Measurements from ENCODE around the gene FOXO3. TPM values are rescaled to one million over a fixed set of nuclear protein-coding genes. Genes with fewer than 3 reads are reported as not detected.
A peak's percentile ranks its signal among the peaks of the same experiment; 100 is the strongest.

FOXO3 gene
- total RNA-seq, 1 donor from 2014 or later: 71.4 TPM

DNA sequence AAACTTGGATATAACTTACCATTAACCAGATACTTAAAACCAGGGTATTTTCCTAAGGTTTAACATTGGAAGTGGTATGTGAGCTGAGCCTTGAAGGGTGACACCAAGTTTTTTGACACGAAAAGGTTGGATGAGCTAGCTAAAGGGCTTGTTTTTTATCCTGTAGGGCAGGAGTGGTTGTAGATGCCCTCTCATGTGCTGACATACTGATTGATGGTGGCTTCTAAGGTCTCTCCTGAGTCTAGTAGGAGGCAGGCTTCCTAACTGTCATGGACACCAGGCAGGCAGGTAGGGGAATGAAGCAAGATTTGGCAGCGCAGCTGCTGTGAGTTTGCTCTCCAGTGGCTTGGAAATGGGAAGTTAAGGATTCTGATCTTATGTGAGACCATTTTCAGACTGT is 66.1 kb downstream of the FOXO3 start:
- no peak for DNase-seq (ENCODE audit: low spot score)

DNA sequence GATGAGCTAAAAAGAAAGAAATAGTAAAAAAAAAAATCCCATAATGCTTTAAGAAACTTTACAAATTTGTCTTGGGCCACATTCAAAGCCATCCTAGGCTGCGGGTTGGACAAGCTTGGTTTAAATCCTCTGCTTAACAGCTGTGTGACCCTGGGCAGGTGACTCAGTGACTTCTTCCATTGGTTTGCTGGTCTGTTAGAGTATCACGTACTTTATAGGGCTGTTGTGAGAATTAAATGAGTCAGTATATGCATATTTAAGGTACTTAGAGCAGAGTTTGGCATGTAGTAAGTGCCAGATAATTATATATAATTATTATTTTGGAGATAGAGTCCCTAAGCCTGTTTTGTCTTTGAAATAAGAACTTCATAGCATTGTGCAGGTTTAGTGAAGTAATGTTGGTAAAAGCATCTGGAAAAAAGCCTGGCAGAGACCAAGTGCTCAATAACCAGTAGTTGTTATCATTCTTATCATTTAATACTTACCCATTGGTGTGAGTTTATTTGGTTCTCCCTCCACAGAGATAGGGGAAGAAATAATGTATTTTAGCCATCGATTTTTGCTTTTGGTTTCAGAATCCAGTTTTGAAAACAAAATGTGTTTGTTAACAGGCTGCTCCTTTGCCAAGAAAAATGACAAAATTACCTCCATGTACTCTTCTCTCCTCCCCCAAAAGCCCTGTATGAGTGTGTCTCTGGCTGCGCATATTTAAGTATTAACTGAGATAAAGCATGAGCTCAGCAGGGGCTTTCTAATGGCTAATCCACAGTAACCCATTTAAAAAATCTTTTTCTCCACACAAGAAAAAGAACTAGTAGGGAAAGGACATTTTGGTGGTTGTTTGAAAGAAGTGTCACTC is 67.2 kb downstream of the FOXO3 start:
- DNase-seq (ENCODE audit: low spot score): no peak

DNA sequence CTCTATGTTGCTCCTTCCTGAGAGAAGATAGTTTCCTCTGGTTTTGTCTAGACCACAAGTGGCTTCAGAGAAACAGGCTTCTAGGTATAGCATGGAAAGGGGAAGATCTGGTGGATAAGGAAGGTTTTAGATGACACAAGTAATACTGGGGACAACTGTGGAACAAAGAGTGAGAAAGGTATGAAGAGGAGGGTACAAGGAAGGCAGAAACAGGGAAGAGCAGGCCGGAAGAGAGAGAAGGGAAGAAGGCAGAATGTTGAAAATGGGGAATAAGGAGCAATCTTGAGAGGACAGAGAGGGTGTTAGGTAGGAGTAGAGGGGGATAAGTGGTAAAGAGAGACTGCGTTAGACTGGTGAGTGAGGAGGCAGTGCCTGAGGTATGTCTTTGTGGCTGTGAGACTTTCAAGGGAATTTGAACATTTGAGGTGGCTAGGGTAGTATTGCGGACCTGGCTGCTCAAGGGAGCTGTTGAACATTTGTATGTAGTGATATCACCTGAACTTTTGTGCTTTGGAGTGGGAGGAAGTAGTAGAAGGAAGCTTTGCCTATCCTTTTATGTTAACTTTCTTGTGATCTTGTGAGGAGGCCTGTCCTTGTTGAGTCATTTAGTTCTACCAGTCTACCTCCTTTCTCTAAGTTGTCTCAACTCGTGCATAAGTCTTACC is 69.5 kb downstream of the FOXO3 start:
- no peak for DNase-seq (ENCODE audit: low spot score)

DNA sequence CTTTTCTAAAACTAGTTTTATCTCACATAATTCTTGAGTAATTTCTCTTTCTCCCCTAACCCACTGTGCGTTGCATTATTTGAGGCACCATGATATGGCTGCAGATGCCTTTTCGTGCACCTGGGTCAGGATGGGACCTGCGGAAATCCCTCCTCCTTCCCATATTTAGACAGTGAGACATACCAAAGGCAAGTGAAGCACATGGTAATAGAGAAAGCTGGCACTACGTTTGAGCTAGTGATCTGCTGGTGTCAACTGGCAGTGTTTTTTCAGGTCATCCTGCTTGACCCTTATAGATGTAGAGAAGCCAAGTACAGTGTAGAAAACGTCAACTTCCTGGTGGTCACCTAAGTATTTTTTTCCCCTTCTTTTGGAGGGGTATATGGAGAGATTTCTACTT is 71.7 kb downstream of the FOXO3 start:
- DNase-seq (ENCODE audit: low spot score): no peak

DNA sequence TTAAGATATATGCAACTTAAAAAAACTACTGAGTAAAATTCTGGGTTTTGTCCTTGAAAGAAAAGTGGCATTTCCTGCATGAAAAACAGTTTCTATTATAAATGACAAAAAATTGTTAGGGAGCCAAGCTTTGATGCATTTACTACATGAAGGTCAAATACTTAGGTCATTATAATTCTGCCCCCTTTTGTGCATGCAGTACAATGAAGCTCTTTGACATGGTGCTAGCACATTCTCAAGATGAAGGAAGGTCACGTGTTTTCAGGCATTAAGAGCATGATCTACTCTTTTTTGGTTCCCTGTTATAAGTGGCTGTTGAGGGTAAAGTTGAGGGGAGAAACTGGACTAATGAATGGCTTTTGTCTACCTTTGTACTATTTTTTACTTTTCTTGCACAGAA is 72.7 kb downstream of the FOXO3 start:
- no peak for DNase-seq (ENCODE audit: low spot score)

DNA sequence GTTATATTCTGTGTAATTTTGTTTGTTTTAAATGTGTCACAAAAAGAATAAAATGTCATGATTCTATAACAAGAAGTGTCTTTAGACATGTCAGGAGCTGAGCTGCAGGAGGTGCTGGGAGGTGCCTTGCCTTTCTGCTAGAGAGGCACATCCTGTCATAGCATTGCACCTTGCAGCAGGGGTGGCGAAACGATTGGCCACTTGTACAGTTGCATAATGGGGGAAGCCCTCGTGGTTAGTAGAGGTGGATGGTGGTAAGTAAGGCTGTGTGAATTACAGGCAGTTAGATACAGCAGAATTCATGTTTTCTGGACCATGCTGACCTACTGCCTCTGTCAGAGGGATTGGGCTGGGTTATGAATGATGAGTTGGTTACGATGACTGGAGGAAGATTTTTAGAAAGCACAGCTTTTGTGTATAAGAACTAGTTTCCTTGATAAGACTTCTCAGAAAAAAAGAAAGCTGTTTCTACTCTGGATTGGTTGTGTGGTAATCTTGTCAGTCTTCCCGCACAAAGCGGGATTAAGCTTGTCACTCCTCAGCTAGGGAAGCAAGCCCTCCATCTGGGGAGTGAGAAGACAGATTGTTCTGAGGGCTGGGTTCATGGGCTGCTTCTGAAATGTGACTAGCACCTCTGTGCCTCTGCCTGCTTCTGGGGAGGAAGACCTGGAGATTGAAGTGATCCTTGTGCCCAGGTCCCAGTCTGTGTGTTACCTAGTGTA is 74.9 kb downstream of the FOXO3 start:
- no peak for DNase-seq (ENCODE audit: low spot score)

DNA sequence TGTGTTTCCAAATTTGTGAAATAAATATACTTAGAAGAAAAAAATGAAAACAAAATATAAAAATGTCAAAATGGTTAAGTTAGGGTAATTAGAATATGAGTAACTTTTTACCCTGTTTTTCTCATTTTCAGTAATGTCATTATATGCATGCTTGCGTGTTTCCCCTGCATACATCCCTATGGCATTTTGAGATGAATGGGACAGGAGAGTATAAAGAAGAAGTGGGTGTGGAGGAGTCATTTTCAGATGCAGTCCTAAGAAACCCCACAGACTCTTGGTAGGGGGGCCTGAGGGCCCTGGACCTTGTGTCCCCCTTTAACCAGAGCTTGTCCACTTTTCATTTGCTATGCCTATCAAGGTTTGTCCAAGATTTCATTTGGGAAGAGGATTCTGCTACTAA is 77.2 kb downstream of the FOXO3 start:
- DNase-seq (ENCODE audit: low spot score): no peak

DNA sequence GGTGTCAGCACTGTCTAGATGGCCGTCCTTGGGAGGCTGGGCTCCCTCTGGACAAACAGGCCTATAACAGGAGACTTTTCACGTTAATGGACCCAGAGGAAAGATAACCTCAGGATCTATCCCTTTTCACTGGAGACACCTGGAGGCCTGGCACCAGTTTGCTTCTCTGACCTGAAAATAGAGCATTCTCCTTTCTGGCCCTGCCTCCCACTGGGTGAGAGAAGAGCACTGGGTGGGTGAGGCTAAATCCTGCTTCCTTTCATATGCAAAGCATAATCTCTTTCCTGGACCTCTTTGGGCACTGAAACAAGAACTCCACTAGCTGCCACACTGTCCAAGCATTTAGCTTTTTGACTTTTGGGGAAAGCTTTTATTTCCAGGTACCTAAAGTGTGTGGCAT is 78.3 kb downstream of the FOXO3 start:
- DNase-seq (ENCODE audit: low spot score): no peak

DNA sequence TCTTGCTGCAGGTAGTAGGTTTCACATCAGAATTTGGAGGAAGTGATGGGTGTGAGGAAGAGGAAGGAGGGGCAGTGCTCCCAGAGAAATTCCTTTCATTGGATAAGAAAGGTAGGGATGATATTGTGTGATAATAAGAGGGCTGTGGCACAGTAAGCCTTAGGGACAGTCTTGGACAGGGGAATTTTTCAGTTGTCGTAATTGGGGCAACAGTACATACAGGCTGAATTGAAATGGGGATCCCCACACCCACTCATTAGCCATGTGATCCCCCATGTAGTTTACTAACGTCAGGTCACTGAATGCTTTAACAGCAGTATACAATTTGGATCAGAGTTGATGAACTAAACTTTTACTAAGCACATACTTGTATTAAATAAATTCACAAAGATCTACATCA is 79.4 kb downstream of the FOXO3 start:
- no peak for DNase-seq (ENCODE audit: low spot score)

DNA sequence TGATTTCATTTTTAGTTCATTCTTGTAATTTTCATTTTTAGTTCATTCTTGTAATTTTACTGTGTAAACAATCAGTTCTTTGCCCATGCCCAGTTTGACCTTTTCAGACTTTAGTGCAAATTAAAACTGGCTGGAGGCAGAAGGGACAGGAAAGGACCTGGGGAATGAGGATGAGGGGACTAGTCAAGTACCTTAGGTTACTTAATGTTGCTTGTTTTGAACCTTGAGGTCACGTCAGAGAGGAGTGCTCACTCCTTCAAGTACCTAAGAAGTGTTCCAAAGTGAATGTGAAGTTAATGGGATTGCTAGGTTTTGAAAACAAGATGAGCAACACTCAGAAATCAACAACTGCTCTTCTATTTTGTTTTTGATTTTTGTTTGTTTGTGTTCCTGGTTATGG is 82.5 kb downstream of the FOXO3 start:
- no peak for DNase-seq (ENCODE audit: low spot score)

DNA sequence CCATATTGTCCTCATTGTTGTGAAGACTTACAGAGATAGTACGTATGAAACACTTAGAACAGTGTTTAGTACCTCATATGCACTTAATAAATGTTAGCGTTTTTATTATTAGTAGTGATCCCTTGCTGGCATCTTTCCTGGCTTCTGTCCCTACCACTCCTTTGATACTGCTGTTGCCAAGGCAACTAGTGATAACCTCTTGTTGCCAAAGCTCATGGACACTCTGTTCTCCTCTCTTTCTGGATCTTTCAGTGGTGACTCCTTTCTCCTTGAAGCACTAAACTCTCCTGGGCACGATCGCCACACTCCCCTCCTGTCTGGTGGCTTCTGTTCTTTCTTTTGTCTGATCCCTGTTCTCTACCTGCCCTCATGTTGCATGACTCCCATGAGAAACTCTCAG is 83.5 kb downstream of the FOXO3 start:
- no peak for DNase-seq (ENCODE audit: low spot score)

DNA sequence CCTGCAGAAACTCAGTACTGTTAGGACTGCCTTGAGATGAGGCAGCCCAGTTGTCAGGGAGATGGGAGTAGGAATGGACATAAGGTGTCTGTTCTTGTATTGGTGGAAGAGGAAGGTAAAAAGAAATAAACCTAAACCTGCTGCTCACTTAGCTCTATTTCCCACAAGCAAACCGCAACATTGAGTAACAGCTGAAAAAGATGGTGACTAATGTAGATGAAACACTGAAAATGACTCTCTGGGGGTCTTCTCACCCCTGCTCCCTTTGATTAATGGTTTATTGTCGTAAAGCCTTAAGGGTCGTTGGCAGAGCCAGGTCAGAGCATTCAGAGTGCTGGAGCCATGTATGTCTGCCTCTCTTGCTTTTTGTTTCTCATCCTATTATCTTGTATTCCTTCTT is 87.5 kb downstream of the FOXO3 start:
- no peak for DNase-seq (ENCODE audit: low spot score)

DNA sequence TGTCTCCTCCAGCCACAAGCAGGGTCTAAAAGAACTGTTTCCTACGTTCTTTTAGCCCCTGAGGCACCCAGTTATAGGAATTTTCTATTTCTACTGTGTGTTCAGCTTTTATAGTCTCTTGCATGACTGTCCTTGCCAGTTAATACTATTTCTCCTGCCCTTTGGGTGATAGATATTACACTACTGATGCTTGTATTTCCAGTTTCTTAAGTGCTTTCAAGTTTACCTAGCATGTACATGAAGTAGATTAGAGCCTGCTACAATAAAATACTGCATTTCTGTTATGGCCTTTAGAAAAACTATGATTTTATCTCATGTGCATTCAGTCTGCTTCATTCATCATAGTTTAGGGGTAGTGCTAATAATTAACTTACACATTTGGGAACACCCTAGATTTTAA is 89.6 kb downstream of the FOXO3 start:
- no peak for DNase-seq (ENCODE audit: low spot score)

DNA sequence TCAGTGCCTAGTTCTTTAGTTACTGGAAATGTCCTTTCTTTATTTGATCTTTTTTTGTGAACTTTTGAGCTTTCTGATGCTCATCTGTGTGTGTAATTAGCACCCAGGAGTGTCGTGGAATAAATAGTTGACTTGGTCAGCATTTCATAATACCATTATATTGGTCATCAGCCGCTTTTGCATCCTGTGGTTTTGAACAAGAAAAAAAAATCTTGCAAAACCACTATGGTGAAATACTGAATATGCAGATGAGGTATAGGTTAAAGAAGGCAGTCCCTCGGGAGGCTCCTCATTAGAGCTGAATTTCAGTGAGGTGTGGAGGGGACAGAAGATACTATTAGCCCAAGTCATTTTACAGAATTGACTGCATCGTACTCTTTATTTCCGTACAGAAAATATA is 90.1 kb downstream of the FOXO3 start:
- DNase-seq (ENCODE audit: low spot score): no peak

DNA sequence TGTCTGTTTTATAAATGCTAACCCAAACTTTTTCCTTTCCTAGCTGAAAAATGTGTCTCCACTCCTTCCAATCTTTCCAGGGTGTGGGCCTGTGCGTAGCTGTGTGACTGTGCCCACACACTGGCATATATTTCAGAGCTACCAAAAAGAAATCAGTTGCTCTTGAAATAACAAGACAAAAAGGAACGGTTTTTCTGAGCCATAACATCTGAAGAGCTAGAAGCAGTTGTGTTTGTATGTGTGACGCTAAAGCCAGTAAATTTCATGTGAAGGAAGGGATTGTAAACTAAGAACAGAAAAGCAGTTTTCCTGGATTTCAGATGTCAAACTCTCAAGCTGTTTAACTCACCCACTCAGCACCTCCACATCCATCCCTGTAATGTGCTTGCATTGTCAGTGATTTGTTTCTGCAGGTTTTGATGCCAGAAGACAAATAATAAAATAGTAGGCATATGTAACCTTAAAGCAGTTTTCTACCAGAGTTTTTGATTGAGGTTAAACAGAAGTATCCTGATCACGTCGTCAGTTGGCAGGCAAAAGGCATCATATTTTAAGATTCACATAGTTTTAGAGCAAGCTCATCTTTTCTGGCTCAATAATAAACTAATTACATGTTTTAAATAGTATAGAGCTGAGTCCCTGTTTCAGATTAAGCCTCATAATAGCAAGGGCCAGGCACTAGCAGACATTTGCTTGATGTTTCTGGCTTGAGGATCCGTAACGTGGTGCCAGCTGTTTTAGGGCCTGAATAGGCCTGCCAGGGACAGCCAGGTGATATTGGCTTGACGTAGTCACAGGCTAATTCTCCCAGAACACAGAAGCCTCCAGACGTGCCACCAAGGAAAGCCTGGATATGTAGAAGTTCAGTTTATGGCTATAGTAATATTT is 90.9 kb downstream of the FOXO3 start:
- DNase-seq (ENCODE audit: low spot score): peak; percentile 27

DNA sequence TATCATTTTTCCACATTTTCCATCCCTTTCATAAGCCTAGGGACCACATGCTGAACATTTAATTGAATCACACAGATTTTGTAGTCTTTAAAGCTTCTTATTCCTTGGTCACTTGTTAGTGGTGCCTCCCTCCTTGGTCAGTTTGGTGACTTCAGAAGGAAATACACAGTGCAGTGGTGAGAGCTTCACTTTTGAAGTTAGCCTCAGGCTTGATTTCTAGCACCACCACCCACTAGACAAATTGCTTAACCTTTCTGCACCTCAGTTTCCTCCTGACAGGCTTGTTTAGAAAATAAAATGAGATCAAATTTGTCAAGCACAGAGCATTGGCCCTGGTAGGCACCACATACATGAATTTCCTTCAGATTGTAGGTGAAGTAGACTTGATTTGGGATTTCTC is 91.7 kb downstream of the FOXO3 start:
- DNase-seq (ENCODE audit: low spot score): no peak

DNA sequence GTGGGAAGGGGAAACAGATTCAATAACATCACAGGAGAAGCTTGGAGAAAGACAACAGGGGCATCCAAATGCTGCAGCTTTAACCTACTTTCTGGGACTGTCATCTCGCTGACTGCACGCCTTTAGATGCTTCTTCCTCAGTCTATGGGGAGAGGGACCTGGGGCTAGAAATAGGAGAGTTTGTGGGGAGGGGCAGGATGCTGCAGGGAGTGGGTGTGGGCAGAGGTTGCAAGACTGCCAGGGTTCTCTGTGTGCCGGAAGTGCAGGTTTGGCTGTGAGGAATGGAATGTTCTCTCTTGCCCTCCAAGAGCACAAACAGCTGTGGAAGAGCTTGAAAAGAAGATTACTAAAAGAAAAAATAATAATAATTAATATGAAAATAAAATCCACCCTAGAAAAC is 93.2 kb downstream of the FOXO3 start:
- DNase-seq (ENCODE audit: low spot score): peak; percentile 27

DNA sequence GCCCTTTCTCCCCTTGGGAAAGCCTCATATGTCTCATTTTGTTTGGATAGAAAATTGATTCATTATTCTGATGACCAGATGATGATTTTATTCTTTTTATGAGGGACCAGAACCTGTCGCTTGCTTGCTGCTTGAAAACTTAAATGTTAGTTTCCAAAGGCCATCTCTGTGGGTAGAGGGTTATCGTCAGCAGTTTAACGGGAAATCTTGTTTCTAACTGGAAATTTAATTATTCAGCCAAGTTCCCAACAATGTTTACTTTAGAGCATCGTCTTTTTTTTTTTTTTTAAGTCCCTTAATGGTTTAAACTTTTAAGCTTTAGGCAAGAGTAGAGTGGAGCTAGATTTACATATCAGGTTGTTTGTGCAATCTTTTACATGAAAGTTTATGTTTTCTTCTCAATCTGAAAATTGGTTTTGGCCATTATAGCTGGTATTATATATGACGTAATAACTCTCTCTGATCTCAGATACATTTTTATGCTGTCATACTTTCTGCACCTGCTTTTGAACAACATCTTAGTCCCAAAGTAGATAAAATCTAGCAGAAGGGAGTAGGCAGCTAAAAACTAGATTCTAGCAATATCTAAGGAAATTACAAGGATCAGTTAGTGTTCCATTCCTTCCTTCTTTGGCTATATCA is 93.9 kb downstream of the FOXO3 start:
- DNase-seq (ENCODE audit: low spot score): no peak

DNA sequence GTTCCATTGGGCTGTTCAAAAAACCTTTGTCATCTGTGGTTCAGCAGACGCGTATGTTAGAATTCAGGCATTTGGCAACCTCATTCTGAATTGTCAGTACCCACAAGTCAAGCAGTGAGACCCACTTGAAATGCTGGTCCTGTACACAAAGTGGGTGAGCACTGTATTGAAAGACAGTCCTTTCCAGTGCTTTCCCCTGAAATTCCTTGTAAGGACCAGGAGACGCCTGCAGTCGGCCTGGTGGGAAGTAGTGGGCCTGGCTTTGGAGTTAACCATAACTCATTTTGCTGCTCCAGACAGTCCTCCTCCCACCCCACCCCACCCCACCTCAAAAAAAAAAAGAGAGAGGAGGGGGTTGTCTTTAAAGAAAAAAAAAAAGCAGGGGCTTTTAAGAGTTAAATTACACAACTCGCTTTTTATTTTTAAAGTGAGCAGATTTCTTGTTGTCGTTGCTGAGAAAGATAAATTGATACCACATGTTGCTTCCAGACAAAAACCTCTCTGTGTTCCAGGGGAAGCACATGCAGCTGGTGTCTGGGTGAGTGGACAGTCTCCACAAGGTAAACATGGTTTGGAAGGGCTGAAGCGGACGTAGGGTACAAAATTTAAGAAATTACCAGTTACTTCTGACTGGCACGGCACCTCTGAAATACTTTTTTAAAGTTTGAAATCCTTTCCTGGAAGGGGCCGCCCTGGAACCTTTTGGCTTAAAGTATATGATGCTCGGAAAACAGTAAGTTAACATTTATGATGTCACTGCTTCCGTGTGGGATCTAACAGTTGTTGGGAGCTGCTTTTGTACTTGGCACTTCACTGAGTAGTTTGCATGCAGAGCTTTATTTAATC is 95.3 kb downstream of the FOXO3 start:
- no peak for DNase-seq (ENCODE audit: low spot score)

DNA sequence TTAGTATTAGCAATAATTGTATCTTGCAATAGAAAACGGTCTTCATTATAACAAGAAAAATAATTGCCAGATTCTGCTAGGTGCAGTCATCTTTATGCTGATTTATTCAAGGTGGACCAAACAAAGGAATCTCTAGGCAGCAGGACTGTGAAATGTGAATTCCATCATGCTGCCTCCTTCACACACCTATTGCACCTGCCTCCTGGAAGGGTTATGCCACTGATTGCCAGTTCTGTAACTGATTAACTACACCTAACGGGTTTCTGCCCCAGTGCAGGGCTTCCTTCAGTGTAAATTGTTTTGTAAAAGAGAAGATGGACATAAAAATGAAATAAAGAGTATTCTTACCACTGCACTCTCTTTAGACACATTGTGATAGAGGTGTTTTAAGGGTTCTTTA is 96.1 kb downstream of the FOXO3 start:
- DNase-seq (ENCODE audit: low spot score): no peak

Data from mucosa of gallbladder (tissue), 1 donor.